Stimulated activated CD8-positive, alpha-beta memory T cell treated with anti-CD3 and anti-CD28 coated beads, Interleukin-15, amount 100 ng/mL, for 48 hours (primary cell): ENCODE results near the gene PRSS35.
"Not testable (repeated sequence)": the region's sequence is repeated elsewhere in the genome, so short reads cannot be mapped to it uniquely, and the experiment has no call there.

Experiments used
- DNase-seq, 2 donors: peaks; one replicate each; pipeline ENCODE4 v3.0.0-alpha.2; 2020; ENCODE audit warnings: low read depth in 2 of 2

Gene PRSS35

GRCh38 chr6:83517500-83517899, 5.2 kb downstream of the PRSS35 start:
- DNase-seq: no peak

GRCh38 chr6:83518816-83519480, 6.6 kb downstream of the PRSS35 start:
- no peak for DNase-seq

- no peak for DNase-seq
These were observed 23.8 kb downstream of the PRSS35 start for GRCh38 chr6:83536034-83536646.

GRCh38 chr6:83536647-83537589, 24.6 kb downstream of the PRSS35 start:
- no peak for DNase-seq

- no peak for DNase-seq
These were observed 27.3 kb downstream of the PRSS35 start for GRCh38 chr6:83539678-83540077.

GRCh38 chr6:83546636-83547035, 34.3 kb downstream of the PRSS35 start:
- no peak for DNase-seq

- not testable (repeated sequence) for DNase-seq
These were observed 38.1 kb downstream of the PRSS35 start for GRCh38 chr6:83550482-83550881.

- not testable (repeated sequence) for DNase-seq
These were observed 39.4 kb downstream of the PRSS35 start for GRCh38 chr6:83551748-83552147.

GRCh38 chr6:83556871-83557270, 44.5 kb downstream of the PRSS35 start:
- DNase-seq: no peak

- no peak for DNase-seq
These were observed 46.6 kb downstream of the PRSS35 start for GRCh38 chr6:83558975-83559374.

- not testable (repeated sequence) for DNase-seq
These were observed 59.4 kb downstream of the PRSS35 start for GRCh38 chr6:83571663-83572185.

- DNase-seq: no peak
These were observed 62.4 kb downstream of the PRSS35 start for GRCh38 chr6:83574783-83575182.
